ENCODE results near the gene MOB3A. TPM values are rescaled to one million over a fixed set of nuclear protein-coding genes. Genes with fewer than 3 reads are reported as not detected.
A peak's percentile ranks its signal among the peaks of the same experiment; 100 is the strongest.

The MOB3A gene
- total and polyA plus RNA-seq, 9 of the 15 experiments (the other 6 are each of a cell fraction or from before 2014, with no cell fraction given), result 1.1 to 24.1 (median 6.0) TPM

GRCh38 chr19:2060884-2061494, 35.1 kb downstream of the MOB3A start (continued):
- TF ChIP-seq CCNT2 (IDR thresholded peaks at IDR 0.05; ENCODE audit: borderline replicate concordance, extremely low read depth, insufficient read length, low read depth, low read length) (no peak), ZNF395 (CRISPR knock-in tag; IDR thresholded peaks at IDR 0.05) (peak; percentile 65; the same call in 1 of the 2 replicates), TAF9B (IDR thresholded peaks at IDR 0.05; ENCODE audit: partially characterized antibody) (no peak), ZNF175 (CRISPR knock-in tag; IDR thresholded peaks at IDR 0.05; ENCODE audit: low read depth) (no peak; the same call in 1 of the 2 replicates), CBFA2T3 (IDR thresholded peaks at IDR 0.05) (0 out of 2 replicates have a peak, but pooled peaks have one; percentile 4), E2F6 (IDR thresholded peaks at IDR 0.05; ENCODE audit: borderline replicate concordance in 1 of 2, extremely low read depth in 1 of 2, insufficient read depth in 1 of 2, insufficient read length in 1 of 2, low read depth in 1 of 2, low read length in 1 of 2, poor library complexity in 1 of 2, severe bottlenecking in 1 of 2) (peak; percentile 33 to 88), ETV5 (CRISPR knock-in tag; IDR thresholded peaks at IDR 0.05; ENCODE audit: low read depth) (no peak), ETS1 (conservative IDR thresholded peaks at IDR 0.05; ENCODE audit: control insufficient read depth, low read depth, low read length) (no peak), SIN3A (IDR thresholded peaks at IDR 0.05; ENCODE audit: borderline replicate concordance in 2 of 2, control insufficient read depth in 1 of 2, low read depth in 2 of 2, low read length in 2 of 2) (peak in 1 of 2 experiments; percentile 15; a peak in 2 of 4 replicates), ZBTB2 (IDR thresholded peaks at IDR 0.05) (no peak), ZNF830 (CRISPR knock-in tag; IDR thresholded peaks at IDR 0.05) (0 out of 2 replicates have a peak, but pooled peaks have one; percentile 61), IFI16 (CRISPR knock-in tag; IDR thresholded peaks at IDR 0.05) (no peak), HBP1 (CRISPR knock-in tag; IDR thresholded peaks at IDR 0.05) (no peak)

Data from K562 (cell line).